ENCODE data around the gene DSP.

DNA sequence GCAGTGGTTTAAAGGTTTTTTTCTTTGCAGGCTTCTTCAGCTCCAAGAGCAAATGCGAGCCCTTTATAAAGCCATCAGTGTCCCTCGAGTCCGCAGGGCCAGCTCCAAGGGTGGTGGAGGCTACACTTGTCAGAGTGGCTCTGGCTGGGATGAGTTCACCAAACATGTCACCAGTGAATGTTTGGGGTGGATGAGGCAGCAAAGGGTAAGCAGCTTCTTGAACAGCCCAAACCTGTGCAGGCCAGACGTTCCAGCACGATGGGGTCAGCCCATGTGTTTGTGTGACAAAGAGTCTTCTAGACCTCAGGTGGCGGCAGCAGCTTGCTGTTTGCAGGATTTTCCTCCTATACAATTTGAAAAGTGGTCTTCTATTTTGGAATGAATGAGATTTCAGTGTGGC is 17.7 kb downstream of the DSP start:
- no peak for TF ChIP-seq SUZ12 (IDR thresholded peaks at IDR 0.05; ENCODE audit: unreplicated experiment)
- no peak for TF ChIP-seq IKZF2 (IDR thresholded peaks at IDR 0.05)
- TF ChIP-seq, protein P1, sequence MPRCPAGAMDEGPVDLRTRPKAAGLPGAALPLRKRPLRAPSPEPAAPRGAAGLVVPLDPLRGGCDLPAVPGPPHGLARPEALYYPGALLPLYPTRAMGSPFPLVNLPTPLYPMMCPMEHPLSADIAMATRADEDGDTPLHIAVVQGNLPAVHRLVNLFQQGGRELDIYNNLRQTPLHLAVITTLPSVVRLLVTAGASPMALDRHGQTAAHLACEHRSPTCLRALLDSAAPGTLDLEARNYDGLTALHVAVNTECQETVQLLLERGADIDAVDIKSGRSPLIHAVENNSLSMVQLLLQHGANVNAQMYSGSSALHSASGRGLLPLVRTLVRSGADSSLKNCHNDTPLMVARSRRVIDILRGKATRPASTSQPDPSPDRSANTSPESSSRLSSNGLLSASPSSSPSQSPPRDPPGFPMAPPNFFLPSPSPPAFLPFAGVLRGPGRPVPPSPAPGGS (IDR thresholded peaks at IDR 0.05; ENCODE audit: borderline replicate concordance, insufficient read depth, low read depth, low read length, poor library complexity, severe bottlenecking), result no peak
- TF ChIP-seq POLR2A (IDR thresholded peaks at IDR 0.05; ENCODE audit: low read depth, low read length), result no peak
- no peak for TF ChIP-seq NFYB (IDR thresholded peaks at IDR 0.05; ENCODE audit: insufficient read depth, low read depth, low read length)
- no peak for TF ChIP-seq ETV6 (conservative IDR thresholded peaks at IDR 0.05 in 1 of 2, IDR thresholded peaks at IDR 0.05 in 1 of 2; ENCODE audit: borderline replicate concordance in 1 of 2, low read depth in 1 of 2)
- TF ChIP-seq EP300 (IDR thresholded peaks at IDR 0.05; ENCODE audit: borderline replicate concordance in 1 of 2, control insufficient read depth in 1 of 2, low read depth in 2 of 2, low read length in 2 of 2), result no peak
- no peak for TF ChIP-seq RAD21 (IDR thresholded peaks at IDR 0.05; ENCODE audit: insufficient read depth, low read depth, low read length)
- TF ChIP-seq BRCA1 (IDR thresholded peaks at IDR 0.05; ENCODE audit: low read depth, low read length), result no peak
